SIG-M5 treated with dmso at 0.1 percent for 504 hours (cell line): ENCODE measurements around the gene REV3L.
"Not testable (repeated sequence)": the region's sequence is repeated elsewhere in the genome, so short reads cannot be mapped to it uniquely, and the experiment has no call there.

Experiments
- DNase-seq: peaks from one replicate; lab custom pipeline; 2025; ENCODE audit not compliant: unreplicated experiment; lab: John Stamatoyannopoulos, UW

REV3L gene

GRCh38 chr6:111494951-111495635, 12.1 kb upstream of the REV3L start:
- no peak for DNase-seq

- no peak for DNase-seq
Observed at GRCh38 chr6:111492499-111492898, 9.5 kb upstream of the REV3L start.

GRCh38 chr6:111490067-111490466, 7.0 kb upstream of the REV3L start:
- DNase-seq = no peak

GRCh38 chr6:111487661-111488060, 4.6 kb upstream of the REV3L start:
- peak; percentile 79 for DNase-seq

GRCh38 chr6:111486921-111487320, 3.9 kb upstream of the REV3L start:
- DNase-seq = no peak

- no peak for DNase-seq
Observed at GRCh38 chr6:111486475-111486874, 3.5 kb upstream of the REV3L start.

GRCh38 chr6:111485342-111485741, 2.3 kb upstream of the REV3L start:
- DNase-seq = no peak

GRCh38 chr6:111484633-111484930, 1.6 kb upstream of the REV3L start:
- DNase-seq = no peak

GRCh38 chr6:111483736-111484632, 966 bp upstream of the REV3L start:
- peak; percentile 86 for DNase-seq

- DNase-seq = peak; percentile 45
Observed at GRCh38 chr6:111482188-111482958, 645 bp downstream of the REV3L start.

GRCh38 chr6:111481836-111482187, 1.2 kb downstream of the REV3L start:
- DNase-seq = no peak

GRCh38 chr6:111480988-111481822, 1.8 kb downstream of the REV3L start:
- peak; percentile 14 for DNase-seq

GRCh38 chr6:111478749-111479148, 4.3 kb downstream of the REV3L start:
- DNase-seq = peak; percentile 66

- DNase-seq = no peak
Observed at GRCh38 chr6:111478064-111478476, 4.9 kb downstream of the REV3L start.

- DNase-seq = no peak
Observed at GRCh38 chr6:111477481-111477938, 5.5 kb downstream of the REV3L start.

GRCh38 chr6:111476061-111476460, 7.0 kb downstream of the REV3L start:
- DNase-seq = not testable (repeated sequence)

- DNase-seq = no peak
Observed at GRCh38 chr6:111474771-111475170, 8.2 kb downstream of the REV3L start.

GRCh38 chr6:111474106-111474505, 8.9 kb downstream of the REV3L start:
- DNase-seq = no peak

- DNase-seq = no peak
Observed at GRCh38 chr6:111472933-111473435, 10.0 kb downstream of the REV3L start.

GRCh38 chr6:111471958-111472357, 11.1 kb downstream of the REV3L start:
- no peak for DNase-seq

- no peak for DNase-seq
Observed at GRCh38 chr6:111471533-111471932, 11.5 kb downstream of the REV3L start.
